Neural progenitor cell (in vitro differentiated cells): ENCODE measurements around the gene MEIS2. TPM values are rescaled to one million over a fixed set of nuclear protein-coding genes. Genes with fewer than 3 reads are reported as not detected.
"Not testable (repeated sequence)": the region's sequence is repeated elsewhere in the genome, so short reads cannot be mapped to it uniquely, and the experiment has no call there.

Experiments used
- DNase-seq: peaks from one replicate; pipeline ENCODE4 v3.0.0-alpha.2; 2016; ENCODE audit warnings: low spot score
- H2AFZ ChIP-seq: fragments of 200-600 bp; sonication (generic); replicated peaks from 2 replicates; pipeline ENCODE4 v1.6.1; 2016; ENCODE audit warnings: antibody characterized with exemption
- H3F3A ChIP-seq: fragments of 200-600 bp; sonication (generic); 2 replicates; pipeline ENCODE4 v1.6.1; 2016; ENCODE audit warnings: antibody characterized with exemption, low read depth
- H3K27ac ChIP-seq: fragments of 200-600 bp; sonication (generic); 2 replicates; pipeline ENCODE4 v1.5.1; 2016; ENCODE audit warnings: mild to moderate bottlenecking
- H3K27me3 ChIP-seq: fragments of 200-600 bp; sonication (generic); 2 replicates; pipeline ENCODE4 v1.6.1; 2016; ENCODE audit warnings: mild to moderate bottlenecking, moderate library complexity
- H3K36me3 ChIP-seq: fragments of 200-600 bp; sonication (generic); 2 replicates; pipeline ENCODE4 v1.5.1; 2016
- H3K4me1 ChIP-seq: fragments of 200-600 bp; sonication (generic); 2 replicates; pipeline ENCODE4 v1.6.1; 2016; ENCODE audit warnings: mixed run types
- H3K4me2 ChIP-seq: fragments of 200-600 bp; sonication (generic); 2 replicates; pipeline ENCODE4 v1.6.1; 2016
- H3K4me3 ChIP-seq: fragments of 200-600 bp; sonication (generic); 2 replicates; pipeline ENCODE4 v1.5.1; 2016
- H3K79me2 ChIP-seq: fragments of 200-600 bp; sonication (generic); 2 replicates; pipeline ENCODE4 v1.6.1; 2016; ENCODE audit warnings: low read depth
- H3K9ac ChIP-seq: fragments of 200-600 bp; sonication (generic); 2 replicates; pipeline ENCODE4 v1.6.1; 2016
- H3K9me3 ChIP-seq: fragments of 200-600 bp; sonication (generic); 2 replicates; pipeline ENCODE4 v1.5.1; 2016; ENCODE audit warnings: low read depth
- H4K20me1 ChIP-seq: fragments of 200-600 bp; sonication (generic); 2 replicates; pipeline ENCODE4 v1.6.1; 2016; ENCODE audit warnings: low read depth
- H3K27ac Mint-ChIP-seq: 3 replicates; pipeline ENCODE4 v1.8.0; 2021; ENCODE audit warnings: mixed read lengths
- H3K27me3 Mint-ChIP-seq: 2 replicates; pipeline ENCODE4 v1.8.0; 2022; ENCODE audit warnings: low read depth, mild to moderate bottlenecking, inconsistent platforms, moderate library complexity, mixed read lengths; ENCODE audit not compliant: insufficient read depth
- H3K36me3 Mint-ChIP-seq: 3 replicates; pipeline ENCODE4 v1.8.0; 2021; ENCODE audit warnings: mixed read lengths
- H3K4me1 Mint-ChIP-seq: 3 replicates; pipeline ENCODE4 v1.8.0; 2021; ENCODE audit warnings: mixed read lengths
- H3K4me3 Mint-ChIP-seq: 3 replicates; pipeline ENCODE4 v1.8.0; 2021; ENCODE audit warnings: mild to moderate bottlenecking, moderate library complexity, mixed read lengths
- H3K9me3 Mint-ChIP-seq: 3 replicates; pipeline ENCODE4 v1.8.0; 2020; ENCODE audit warnings: mixed read lengths
- CTCF ChIP-seq: fragments of 200-600 bp; sonication (generic); IDR thresholded peaks from 2 replicates; pipeline ENCODE4 v1.5.1; 2017; ENCODE audit warnings: antibody characterized with exemption, mild to moderate bottlenecking
- EZH2 ChIP-seq: fragments of 200-600 bp; sonication (generic); IDR thresholded peaks from 2 replicates; pipeline ENCODE4 v1.6.1; 2017; ENCODE audit warnings: antibody characterized with exemption, mild to moderate bottlenecking, moderate library complexity
- EZH2phosphoT487 ChIP-seq: fragments of 200-600 bp; sonication (generic); IDR thresholded peaks from 2 replicates; pipeline ENCODE4 v1.6.1; 2017; ENCODE audit warnings: antibody characterized with exemption
- total RNA-seq: library from RNA; depleted of rRNA; stranded (reverse); fragments of >200 nt; gene quantifications from 2 replicates; pipeline ENCODE4 v1.2.3, GENCODE V29; 2015; ENCODE audit warnings: low replicate concordance

The MEIS2 gene
- total RNA-seq, 1 donor from 2014 or later: 18.3 TPM

- no peak overlapping the region for H3K27ac ChIP-seq
- TF ChIP-seq CTCF (no peak), EZH2phosphoT487 (no peak), EZH2 (no peak)
- no peak overlapping the region for H3K9ac ChIP-seq
- Mint-ChIP-seq H3K4me3 (no peak overlapping the region), H3K9me3 (peaks cover 21% of the 10 kb centered on the region), H3K27me3 (no peaks in the 10 kb centered on the region), H3K36me3 (no peaks in the 10 kb centered on the region), H3K4me1 (no peaks in the 10 kb centered on the region), H3K27ac (no peak overlapping the region)
- no peaks in the 10 kb centered on the region for H3K27me3 ChIP-seq
- H4K20me1 ChIP-seq: no peaks in the 10 kb centered on the region
- peaks cover 20% of the 10 kb centered on the region for H3F3A ChIP-seq
- H3K9me3 ChIP-seq: peaks cover 21% of the 10 kb centered on the region
- no peak overlapping the region for H2AFZ ChIP-seq
- DNase-seq: no peak
- peaks cover 17% of the 10 kb centered on the region for H3K36me3 ChIP-seq
- no peaks in the 10 kb centered on the region for H3K79me2 ChIP-seq
- no peak overlapping the region for H3K4me3 ChIP-seq
- peaks cover 10% of the 10 kb centered on the region for H3K4me1 ChIP-seq
- no peak overlapping the region for H3K4me2 ChIP-seq
Observed at GRCh38 chr15:36982430-36982829, 117.9 kb downstream of the MEIS2 start.

GRCh38 chr15:36980281-36980680 is 120.1 kb downstream of the MEIS2 start:
- H3K4me1 Mint-ChIP-seq: not testable (repeated sequence)

GRCh38 chr15:36978625-36979024 is 121.7 kb downstream of the MEIS2 start:
- no peak for DNase-seq
- H3K4me2 ChIP-seq: no peak overlapping the region

More at GRCh38 chr15:36980281-36980680, 120.1 kb downstream of the MEIS2 start:
- not testable (repeated sequence) for H3K4me3 ChIP-seq, H4K20me1 ChIP-seq, H3K4me3 Mint-ChIP-seq, H3K27ac Mint-ChIP-seq, H3K9ac ChIP-seq, H3K27ac ChIP-seq, H3K36me3 Mint-ChIP-seq, H3K27me3 ChIP-seq, H3K79me2 ChIP-seq, H3K4me2 ChIP-seq, H3K4me1 ChIP-seq, H3K27me3 Mint-ChIP-seq, H2AFZ ChIP-seq, DNase-seq
- peaks cover 21% of the 10 kb centered on the region for H3K9me3 Mint-ChIP-seq
- H3K36me3 ChIP-seq: peaks cover 17% of the 10 kb centered on the region
- peaks cover 21% of the 10 kb centered on the region for H3K9me3 ChIP-seq
- peaks cover 24% of the 10 kb centered on the region for H3F3A ChIP-seq

More at GRCh38 chr15:36978625-36979024, 121.7 kb downstream of the MEIS2 start:
- Mint-ChIP-seq H3K27me3 (no peaks in the 10 kb centered on the region), H3K4me1 (no peaks in the 10 kb centered on the region), H3K36me3 (no peaks in the 10 kb centered on the region), H3K27ac (no peak overlapping the region), H3K9me3 (peaks cover 8% of the 10 kb centered on the region), H3K4me3 (no peak overlapping the region)
- Histone ChIP-seq H3F3A (peaks cover 24% of the 10 kb centered on the region), H3K4me1 (peaks cover 6% of the 10 kb centered on the region), H3K27ac (no peak overlapping the region), H3K36me3 (peaks cover 10% of the 10 kb centered on the region), H3K79me2 (no peaks in the 10 kb centered on the region), H3K9me3 (peaks cover 8% of the 10 kb centered on the region), H3K4me3 (no peak overlapping the region), H2AFZ (no peak overlapping the region), H3K9ac (no peak overlapping the region), H3K27me3 (no peaks in the 10 kb centered on the region), H4K20me1 (no peaks in the 10 kb centered on the region)
- TF ChIP-seq CTCF (no peak), EZH2phosphoT487 (no peak), EZH2 (no peak)
